WTC11 (cell line): ENCODE measurements around the gene PRRC2A. TPM values are rescaled to one million over a fixed set of nuclear protein-coding genes. Genes with fewer than 3 reads are reported as not detected.

Source experiments
- ARID4B ChIP-seq: sonication (generic); formaldehyde crosslinking; IDR thresholded peaks from 2 replicates; pipeline ENCODE4 v1.8.0; 2023; ENCODE audit warnings: missing genetic modification reagents, mild to moderate bottlenecking, borderline replicate concordance
- ATF6 ChIP-seq: sonication (generic); formaldehyde crosslinking; IDR thresholded peaks from 2 replicates; pipeline ENCODE4 v1.8.1; 2023; ENCODE audit warnings: mild to moderate bottlenecking, missing genetic modification reagents
- GTF2I ChIP-seq: fragments of 250-450 bp; sonication (Bioruptor Pico); conservative IDR thresholded peaks from 2 replicates; pipeline ENCODE4 v1.4.0; 2021; ENCODE audit warnings: mild to moderate bottlenecking
- JUN ChIP-seq: sonication (generic); formaldehyde crosslinking; IDR thresholded peaks from 2 replicates; pipeline ENCODE4 v1.8.0; 2023; ENCODE audit warnings: mild to moderate bottlenecking, missing genetic modification reagents
- KAT7 ChIP-seq: sonication (generic); formaldehyde crosslinking; IDR thresholded peaks from 2 replicates; pipeline ENCODE4 v1.8.1; 2023; ENCODE audit warnings: missing genetic modification reagents, mild to moderate bottlenecking, borderline replicate concordance
- NFE2L1 ChIP-seq: sonication (generic); formaldehyde crosslinking; IDR thresholded peaks from 2 replicates; pipeline ENCODE4 v1.8.1; 2023; ENCODE audit warnings: missing genetic modification reagents
- SMAD4 ChIP-seq: sonication (generic); formaldehyde crosslinking; IDR thresholded peaks from 2 replicates; pipeline ENCODE4 v1.8.0; 2022; ENCODE audit warnings: mild to moderate bottlenecking, missing genetic modification reagents
- ZNF219 ChIP-seq: sonication (generic); formaldehyde crosslinking; IDR thresholded peaks from 2 replicates; pipeline ENCODE4 v1.8.0; 2023; ENCODE audit warnings: missing genetic modification reagents, mild to moderate bottlenecking, borderline replicate concordance
- ZNF423 ChIP-seq: fragments of 250-450 bp; sonication (Bioruptor Pico); IDR thresholded peaks from 2 replicates; pipeline ENCODE4 v2.1.2; 2022; ENCODE audit warnings: mild to moderate bottlenecking, moderate library complexity
- ZNF512 ChIP-seq: sonication (generic); formaldehyde crosslinking; IDR thresholded peaks from 2 replicates; pipeline ENCODE4 v1.8.1; 2022; ENCODE audit warnings: missing genetic modification reagents, borderline replicate concordance
- total RNA-seq: library from RNA; stranded (reverse); gene quantifications from 3 replicates; pipeline ENCODE4 v1.2.3, GENCODE V29; 2021
- TF ChIP-seq, protein P1 (sequence below): sonication (generic); formaldehyde crosslinking; IDR thresholded peaks from 2 replicates; pipeline ENCODE4 v1.8.0; 2022; ENCODE audit warnings: missing genetic modification reagents
- TF ChIP-seq, protein P2 (sequence below): sonication (generic); formaldehyde crosslinking; IDR thresholded peaks from 2 replicates; pipeline ENCODE4 v1.8.0; 2023; ENCODE audit warnings: missing genetic modification reagents

Gene PRRC2A
- total RNA-seq, 1 experiment from 2014 or later = 372 TPM

DNA sequence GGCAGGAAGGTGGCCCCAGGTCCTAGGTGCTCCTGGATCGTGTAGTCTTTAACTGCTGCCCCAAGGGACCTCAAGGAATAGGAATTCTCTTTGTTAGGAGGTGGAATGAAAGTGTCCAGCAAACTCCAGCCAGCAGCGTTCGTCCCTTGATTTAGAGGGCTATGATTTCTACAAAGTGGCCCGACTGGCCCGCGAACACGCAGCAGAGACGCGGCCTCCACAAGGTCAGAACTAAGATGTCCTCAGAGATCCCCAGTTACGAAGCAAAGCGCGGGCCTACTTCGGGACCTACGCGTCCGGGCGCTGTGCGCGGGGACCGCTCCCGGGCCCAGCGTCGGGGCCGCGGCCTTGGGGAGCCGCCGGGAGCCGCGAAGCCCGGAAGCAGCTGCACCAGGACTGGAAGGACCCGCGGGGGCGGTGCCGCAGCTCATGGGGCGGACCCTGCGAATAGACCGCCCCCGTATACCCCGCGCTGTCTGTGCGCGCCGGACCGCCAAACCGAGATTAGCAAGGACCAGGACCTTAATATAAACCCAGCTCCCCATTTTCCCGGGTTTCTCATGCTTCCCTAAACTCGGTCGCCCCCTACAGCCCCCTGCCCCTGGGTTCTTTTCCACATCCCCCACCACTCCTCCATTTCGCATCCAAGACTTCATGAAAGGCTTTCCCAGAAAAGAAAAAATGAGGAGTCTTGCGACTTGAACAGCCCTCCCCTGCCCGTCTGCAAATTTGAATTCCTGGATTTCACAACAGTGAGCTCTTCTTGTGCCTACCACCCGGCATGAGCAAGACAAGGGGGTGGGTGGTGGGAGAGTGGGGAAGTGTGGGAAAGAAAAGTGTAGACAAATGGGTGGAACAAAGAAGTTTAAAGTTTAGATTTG, 40.1 kb downstream of the PRRC2A start, which contains the start of gene C6orf47 (continued):
- TF ChIP-seq, protein P1, sequence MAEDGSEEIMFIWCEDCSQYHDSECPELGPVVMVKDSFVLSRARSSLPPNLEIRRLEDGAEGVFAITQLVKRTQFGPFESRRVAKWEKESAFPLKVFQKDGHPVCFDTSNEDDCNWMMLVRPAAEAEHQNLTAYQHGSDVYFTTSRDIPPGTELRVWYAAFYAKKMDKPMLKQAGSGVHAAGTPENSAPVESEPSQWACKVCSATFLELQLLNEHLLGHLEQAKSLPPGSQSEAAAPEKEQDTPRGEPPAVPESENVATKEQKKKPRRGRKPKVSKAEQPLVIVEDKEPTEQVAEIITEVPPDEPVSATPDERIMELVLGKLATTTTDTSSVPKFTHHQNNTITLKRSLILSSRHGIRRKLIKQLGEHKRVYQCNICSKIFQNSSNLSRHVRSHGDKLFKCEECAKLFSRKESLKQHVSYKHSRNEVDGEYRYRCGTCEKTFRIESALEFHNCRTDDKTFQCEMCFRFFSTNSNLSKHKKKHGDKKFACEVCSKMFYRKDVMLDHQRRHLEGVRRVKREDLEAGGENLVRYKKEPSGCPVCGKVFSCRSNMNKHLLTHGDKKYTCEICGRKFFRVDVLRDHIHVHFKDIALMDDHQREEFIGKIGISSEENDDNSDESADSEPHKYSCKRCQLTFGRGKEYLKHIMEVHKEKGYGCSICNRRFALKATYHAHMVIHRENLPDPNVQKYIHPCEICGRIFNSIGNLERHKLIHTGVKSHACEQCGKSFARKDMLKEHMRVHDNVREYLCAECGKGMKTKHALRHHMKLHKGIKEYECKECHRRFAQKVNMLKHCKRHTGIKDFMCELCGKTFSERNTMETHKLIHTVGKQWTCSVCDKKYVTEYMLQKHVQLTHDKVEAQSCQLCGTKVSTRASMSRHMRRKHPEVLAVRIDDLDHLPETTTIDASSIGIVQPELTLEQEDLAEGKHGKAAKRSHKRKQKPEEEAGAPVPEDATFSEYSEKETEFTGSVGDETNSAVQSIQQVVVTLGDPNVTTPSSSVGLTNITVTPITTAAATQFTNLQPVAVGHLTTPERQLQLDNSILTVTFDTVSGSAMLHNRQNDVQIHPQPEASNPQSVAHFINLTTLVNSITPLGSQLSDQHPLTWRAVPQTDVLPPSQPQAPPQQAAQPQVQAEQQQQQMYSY (CRISPR knock-in tag) = peak; percentile 83
- TF ChIP-seq ZNF423 (CRISPR knock-in tag) = no peak
- no peak for TF ChIP-seq NFE2L1 (CRISPR knock-in tag)
- no peak for TF ChIP-seq GTF2I (CRISPR knock-in tag)
- peak; percentile 87 for TF ChIP-seq ARID4B (CRISPR knock-in tag)
- TF ChIP-seq JUN (CRISPR knock-in tag) = no peak; the same call in 1 of the 2 replicates
- TF ChIP-seq, protein P2, sequence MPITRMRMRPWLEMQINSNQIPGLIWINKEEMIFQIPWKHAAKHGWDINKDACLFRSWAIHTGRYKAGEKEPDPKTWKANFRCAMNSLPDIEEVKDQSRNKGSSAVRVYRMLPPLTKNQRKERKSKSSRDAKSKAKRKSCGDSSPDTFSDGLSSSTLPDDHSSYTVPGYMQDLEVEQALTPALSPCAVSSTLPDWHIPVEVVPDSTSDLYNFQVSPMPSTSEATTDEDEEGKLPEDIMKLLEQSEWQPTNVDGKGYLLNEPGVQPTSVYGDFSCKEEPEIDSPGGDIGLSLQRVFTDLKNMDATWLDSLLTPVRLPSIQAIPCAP (CRISPR knock-in tag) = no peak
- no peak for TF ChIP-seq ZNF219
- TF ChIP-seq KAT7 (CRISPR knock-in tag) = 0 out of 2 replicates have a peak, but pooled peaks have one; percentile 34
- no peak for TF ChIP-seq SMAD4
- TF ChIP-seq ATF6 (CRISPR knock-in tag) = no peak
- TF ChIP-seq ZNF512 (CRISPR knock-in tag) = no peak
- TF ChIP-seq, all 79 proteins: peak for 30
